GM18499 (cell line): ENCODE results near the gene PPP2R2D.
"Not testable (repeated sequence)": the region's sequence is repeated elsewhere in the genome, so short reads cannot be mapped to it uniquely, and the experiment has no call there.

ENCODE experiments used
- ATAC-seq: cut with Tn5 transposase; IDR thresholded peaks from one replicate; pipeline ENCODE4 v1.9.1; 2021; ENCODE audit warnings: moderate number of reproducible peaks; ENCODE audit not compliant: insufficient read depth, unreplicated experiment

Gene PPP2R2D

DNA sequence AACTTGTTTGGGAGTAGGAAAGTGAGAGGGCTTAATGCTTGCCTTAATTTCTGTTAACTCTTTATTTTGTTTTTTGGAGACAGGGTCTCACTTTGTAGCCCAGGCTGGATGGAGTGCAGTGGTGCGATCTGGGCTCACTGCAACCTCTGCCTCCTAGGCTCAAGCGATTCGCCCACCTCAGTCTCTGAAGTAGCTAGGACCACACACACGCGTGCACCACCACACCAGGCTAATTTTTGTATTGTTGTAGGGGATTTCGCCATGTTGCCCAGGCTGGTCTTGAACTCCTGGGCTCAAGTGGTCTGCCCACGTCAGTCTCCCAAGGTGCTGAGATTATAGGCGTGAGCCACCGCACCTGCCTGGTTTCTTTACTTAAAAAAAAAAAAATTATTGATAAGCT, 1.9 kb downstream of the PPP2R2D start:
- ATAC-seq, result no peak

DNA sequence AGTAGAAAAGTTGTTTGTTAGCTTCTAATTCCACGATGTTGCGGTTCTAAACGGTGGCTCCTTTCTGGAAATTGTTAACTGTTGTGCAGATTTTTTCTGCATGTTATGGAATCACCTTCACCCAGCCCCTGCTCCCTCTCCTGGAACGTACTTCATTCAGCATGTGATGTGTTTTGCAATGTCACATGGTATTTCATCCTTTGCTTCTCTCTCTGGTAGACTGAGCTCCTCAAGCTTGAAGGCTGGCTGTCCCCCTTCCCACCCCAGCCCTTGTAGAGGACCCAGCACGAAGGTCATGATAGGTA, 4.4 kb downstream of the PPP2R2D start:
- no peak for ATAC-seq

DNA sequence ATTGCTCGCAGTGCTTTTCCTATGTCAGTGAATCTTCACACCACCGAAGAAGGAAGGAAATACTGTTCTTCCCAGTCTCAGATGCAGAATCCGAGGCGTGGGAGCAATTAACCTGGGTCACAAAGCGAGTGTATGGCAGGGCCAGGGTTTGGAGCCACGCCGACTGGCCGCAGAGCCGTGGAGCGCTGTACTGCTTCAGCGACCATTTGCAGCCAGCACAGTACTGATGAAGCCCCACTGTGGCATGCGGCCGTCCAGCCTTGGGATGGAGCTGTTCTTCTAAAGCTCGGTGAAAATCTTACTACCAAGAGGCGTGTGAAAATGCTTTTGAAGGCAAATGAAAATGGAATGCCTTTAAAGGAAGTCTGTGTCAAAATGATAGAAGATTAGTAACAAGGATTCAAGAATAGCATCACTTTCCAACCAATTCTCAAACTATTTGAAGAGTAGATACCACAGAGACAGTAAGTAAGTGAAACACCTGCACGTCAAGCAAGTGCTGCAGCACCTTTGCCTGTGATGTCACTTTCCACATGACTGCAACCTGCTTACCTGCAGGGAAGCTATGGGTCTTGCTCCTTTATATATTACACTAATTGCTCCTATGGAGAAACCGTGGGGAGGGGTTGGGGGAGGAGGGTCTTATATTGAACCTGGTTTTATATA, 4.9 kb downstream of the PPP2R2D start:
- no peak for ATAC-seq

DNA sequence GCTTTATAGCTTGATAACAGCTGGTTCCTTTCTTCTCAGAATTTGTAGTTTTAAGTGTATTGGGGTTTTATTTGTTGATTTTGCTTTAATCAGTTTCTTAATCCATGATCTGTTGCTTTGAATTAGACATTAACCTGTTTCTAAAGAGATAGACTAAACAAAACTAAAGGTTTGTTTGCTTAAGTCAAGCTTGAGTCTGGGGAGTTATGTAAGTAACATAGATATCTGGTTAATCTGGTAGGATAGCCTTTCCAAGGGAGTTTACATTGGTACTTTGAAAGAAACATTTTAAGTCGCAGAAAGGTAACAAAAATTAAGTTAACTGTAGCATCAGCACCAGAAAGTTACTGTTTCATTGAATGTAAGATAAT, 5.4 kb downstream of the PPP2R2D start:
- ATAC-seq, result no peak

DNA sequence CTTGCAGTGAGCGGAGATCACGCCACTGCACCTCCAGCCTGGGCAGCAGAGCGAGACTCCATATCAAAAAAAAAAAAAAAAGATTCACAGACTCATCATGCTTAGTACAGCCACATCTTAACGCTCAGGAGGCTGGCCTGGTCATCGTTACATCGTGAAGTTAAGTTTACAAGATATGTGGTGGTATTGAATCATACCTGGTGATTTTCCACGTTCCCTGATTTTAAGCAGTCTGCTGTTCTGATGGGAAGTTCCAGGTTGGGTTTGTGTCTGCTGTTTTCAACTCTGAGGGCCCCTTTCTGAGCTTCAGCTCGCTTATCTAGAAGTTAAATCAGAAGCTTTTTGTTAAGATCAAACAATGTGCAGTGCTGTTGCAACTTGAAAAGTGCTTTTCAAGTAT, 6.9 kb downstream of the PPP2R2D start:
- no peak for ATAC-seq

DNA sequence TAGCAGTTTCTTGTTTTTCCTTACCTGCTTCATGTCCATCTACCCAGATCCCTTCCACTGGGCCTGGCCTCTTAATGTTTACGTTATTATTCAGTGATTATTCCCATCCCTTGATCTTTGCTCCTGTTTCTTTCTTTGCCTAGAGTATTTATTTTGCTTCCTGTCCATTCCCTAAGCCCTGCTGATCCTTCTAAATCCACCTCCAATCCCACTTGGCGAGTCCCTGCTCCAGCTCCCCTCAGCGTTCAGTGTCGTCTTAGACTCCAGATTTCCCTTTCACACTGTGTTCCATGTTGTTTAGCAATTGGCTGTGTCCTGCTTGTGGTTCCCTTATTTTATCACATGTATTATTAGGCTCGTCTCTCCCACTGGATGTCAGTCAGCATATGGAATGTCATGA, 7.3 kb downstream of the PPP2R2D start:
- ATAC-seq, result no peak

DNA sequence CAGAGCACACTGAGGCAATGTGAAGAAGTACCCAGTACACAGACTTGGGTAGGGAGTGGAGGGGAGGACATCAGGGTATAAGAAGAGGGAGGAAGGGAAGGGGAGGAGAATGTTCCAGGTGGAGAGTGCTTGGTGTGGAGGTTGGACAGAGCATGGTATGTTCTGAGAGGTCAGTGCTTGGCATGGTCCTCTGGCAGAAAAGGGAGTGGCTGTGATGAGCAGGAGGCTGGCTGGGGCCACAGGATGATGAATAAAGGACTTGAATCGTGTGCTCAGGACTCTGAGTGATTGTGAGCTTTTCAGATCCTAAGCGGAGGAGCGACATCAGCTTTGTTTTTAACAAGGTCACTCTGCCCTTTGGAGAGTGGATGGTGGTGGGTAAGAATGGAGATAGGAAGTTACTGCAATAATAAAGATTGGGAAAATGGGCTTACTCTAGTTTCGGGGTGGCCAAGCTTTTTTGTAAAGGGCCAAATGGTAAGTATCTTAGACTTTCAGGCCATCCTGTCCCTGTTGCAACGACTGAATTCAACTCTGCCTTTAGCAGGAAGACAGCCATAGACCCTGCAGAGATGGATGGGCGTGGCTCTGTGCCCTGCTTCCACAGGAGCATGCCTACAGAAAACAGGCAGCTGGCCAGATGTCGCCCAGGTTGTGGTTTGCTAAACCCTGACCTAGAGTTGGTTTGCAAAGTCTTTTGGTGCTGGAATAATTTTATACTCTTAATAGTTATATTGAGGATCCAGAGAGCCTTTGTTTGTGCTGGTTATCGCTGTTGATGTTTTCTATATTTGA, 8.4 kb downstream of the PPP2R2D start:
- ATAC-seq, result no peak

DNA sequence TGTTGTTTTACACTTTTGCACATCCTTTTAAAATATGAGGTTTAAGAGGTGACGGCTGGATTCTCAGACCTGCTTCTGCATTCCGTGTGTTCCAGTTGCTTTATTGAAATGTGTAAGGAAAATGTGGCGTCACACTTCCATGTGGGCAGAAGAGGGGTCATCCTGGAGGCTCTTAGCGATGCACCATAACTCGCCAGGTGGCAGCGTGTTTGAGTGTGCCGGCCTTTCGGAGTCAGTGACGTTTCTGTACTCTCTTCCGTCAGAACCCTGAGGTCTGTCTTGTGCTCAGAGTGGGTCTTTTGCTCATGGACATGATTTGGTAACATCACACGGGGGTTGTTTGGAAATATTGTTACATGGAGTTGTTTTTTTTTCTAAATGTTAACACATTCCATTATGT, 9.1 kb downstream of the PPP2R2D start:
- no peak for ATAC-seq

DNA sequence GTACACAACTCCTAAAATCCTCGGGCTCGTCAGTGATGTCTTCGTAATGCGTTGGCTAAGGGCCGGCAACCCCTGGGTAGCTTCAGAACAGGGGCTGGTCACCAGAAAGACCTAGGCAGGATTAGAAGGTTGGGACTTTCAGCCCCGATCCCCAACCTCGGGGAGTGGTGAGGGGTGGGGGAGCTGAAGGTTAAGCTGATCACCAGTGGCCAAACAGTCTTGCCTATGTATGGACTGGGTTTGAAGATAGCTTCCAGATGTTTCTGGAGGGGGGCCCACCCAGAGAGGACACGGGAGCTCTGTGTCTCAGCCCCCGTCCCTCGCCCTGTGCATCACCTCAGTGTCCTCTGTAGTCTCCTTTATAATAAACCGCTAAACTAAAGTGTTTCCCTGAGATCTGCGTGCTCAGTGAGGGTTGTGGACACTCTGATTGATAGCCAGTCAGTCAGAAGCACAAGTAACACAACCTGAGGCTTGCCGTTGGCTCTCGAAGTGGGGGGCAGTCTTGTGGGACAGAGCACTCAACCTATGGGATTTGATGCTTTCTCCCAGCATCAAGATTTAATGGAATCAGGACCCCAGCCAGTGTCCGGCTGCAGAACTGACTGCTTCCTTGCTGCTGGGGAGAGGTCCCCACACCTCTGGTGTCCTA, 10.0 kb downstream of the PPP2R2D start:
- no peak for ATAC-seq

DNA sequence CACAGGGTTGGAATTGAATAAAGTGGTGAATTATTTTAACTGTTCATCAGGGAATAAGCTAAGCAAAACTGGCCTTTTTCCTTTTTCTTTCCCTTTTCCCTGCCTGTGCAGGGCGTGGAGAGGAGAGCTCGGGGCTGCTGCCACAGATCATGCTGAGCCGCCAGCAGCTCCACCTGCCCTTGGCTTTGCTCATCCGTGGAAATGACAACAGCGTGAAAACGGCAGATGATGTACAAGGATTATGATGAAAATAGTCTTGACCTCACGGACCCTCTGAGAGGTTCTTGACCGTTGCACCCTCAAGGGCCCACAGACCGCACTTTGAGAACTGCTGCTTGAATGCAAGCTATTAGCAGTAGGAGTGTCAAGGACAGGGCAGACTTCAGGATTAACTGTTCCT, 10.6 kb downstream of the PPP2R2D start:
- no peak for ATAC-seq

DNA sequence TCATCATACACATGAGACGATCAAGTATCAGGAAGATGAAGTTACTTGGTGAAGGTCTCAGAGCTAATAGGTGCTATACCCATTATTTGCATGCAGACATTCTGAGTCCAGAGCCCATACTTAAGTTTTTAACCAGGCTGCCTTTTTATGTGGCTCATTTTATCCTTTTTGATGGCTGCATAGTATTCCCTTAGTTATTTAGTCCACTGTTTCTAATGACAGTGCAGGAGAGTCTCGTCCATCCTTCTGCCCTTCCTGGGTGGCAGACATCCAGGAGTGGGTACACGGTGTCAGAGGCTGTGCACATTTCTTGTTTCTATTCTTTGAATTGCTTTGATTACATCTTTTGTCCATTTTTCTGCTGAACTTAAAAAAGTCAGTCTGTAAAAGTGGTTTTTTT, 11.8 kb downstream of the PPP2R2D start:
- no peak for ATAC-seq

DNA sequence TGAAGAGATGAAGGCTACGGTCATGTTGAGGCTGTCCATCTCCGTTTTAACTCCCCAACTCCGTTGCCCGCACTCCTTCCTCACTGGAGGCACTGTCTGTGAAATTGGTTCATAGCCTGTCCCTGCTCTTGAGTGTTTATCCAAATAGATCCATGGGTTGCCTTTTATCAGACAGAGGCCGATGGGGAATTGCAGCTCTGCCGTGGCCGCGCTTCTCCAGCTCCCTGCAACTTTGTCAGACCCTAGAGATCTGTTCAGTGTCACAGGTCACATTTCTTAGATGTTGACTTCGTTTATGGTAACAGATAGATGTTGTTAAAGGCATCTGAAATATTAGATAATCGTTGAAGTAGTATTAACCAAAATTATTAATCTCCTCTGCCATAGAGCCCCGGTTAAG, 14.7 kb downstream of the PPP2R2D start:
- no peak for ATAC-seq

DNA sequence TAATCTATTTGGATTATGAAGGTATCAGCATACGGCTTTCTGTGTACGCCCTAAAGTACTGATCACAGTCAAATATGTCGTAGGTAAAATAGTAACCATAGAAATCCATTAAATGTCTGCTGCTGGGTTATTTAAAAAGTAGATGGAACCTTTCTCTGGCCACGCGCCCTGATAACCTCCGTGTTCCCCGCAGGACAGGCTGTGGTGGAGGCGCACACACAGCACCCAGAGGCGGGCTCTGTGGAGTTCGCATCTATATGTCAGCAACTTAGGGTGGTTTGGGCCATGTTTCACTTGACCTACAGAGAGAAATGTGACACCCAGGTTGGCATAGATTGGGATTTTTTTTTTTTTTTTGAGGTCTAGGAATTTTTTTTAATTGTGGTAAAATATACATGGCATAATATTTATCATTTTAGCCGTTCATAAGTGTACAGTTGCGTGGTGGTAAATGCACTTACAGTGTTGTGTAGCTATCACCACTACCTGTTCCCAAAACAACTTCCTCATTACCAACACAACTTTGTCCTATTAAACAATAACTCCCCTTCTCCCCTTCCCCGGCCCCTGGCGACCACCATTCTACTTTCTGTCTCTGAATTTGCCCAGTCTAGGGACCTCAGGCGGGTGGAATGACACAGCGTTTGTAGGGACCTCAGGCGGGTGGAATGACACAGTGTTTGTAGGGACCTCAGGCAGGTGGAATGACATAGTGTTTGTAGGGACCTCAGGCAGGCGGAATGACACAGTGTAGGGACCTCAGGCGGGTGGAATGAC, 15.4 kb downstream of the PPP2R2D start:
- ATAC-seq, result no peak

DNA sequence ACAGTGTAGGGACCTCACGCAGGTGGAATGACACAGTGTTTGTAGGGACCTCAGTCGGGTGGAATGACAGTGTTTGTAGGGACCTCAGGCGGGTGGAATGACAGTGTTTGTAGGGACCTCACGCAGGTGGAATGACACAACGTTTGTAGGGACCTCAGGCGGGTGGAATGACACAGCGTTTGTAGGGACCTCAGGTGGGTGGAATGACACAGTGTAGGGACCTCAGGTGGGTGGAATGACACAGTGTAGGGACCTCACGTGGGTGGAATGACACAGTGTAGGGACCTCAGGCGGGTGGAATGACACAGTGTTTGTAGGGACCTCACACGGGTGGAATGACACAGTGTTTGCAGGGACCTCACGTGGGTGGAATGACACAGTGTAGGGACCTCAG, 16.0 kb downstream of the PPP2R2D start:
- not testable (repeated sequence) for ATAC-seq

DNA sequence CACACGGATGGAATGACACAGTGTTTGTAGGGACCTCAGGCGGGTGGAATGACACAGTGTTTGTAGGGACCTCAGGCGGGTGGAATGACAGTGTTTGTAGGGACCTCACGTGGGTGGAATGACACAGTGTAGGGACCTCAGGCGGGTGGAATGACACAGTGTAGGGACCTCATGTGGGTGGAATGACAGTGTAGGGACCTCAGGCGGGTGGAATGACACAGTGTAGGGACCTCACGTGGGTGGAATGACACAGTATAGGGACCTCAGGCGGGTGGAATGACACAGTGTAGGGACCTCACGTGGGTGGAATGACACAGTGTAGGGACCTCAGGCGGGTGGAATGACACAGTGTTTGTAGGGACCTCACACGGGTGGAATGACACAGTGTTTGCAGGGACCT, 16.7 kb downstream of the PPP2R2D start:
- ATAC-seq, result not testable (repeated sequence)

DNA sequence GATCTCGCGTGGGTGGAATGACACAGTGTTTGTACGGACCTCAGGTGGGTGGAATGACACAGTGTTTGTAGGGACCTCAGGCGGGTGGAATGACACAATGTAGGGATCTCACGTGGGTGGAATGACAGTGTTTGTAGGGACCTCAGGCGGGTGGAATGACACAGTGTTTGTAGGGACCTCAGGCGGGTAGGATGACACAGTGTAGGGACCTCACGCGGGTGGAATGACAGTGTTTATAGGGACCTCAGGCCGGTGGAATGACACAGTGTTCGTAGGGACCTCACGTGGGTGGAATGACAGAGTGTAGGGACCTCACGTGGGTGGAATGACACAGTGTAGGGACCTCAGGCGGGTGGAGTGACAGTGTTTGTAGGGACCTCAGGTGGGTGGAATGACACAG, 18.7 kb downstream of the PPP2R2D start:
- ATAC-seq, result not testable (repeated sequence)

DNA sequence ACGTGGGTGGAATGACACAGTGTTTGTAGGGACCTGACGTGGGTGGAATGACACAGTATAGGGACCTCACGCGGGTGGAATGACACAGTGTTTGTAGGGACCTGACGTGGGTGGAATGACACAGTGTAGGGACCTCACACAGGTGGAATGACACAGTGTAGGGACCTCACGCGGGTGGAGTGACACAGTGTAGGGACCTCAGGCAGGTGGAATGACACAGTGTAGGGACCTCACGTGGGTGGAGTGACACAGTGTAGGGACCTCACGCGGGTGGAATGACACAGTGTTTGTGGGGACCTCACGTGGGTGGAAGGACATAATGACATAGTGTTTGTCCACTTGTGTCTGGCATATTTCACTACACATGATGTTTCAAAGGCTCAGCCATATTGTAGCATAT, 19.3 kb downstream of the PPP2R2D start:
- ATAC-seq, result no peak

DNA sequence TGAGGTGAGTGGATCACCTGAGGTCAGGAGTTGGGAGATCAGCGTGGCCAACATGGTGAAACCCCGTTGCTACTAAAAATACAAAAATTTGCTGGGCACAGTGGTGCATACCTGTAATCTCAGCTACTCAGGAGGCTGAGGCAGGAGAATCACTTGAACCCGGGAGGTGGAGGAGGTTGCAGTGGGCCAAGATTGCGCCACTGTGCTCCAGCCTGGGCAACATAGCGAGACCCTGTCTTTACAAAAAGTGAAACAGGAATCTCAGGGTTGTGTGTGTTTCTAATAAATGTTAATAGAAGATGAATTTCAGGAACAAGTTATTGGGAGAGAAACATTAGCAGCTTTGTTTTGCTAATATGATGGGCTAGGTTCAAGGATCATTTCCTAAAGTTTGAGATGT, 19.9 kb downstream of the PPP2R2D start:
- ATAC-seq, result no peak

DNA sequence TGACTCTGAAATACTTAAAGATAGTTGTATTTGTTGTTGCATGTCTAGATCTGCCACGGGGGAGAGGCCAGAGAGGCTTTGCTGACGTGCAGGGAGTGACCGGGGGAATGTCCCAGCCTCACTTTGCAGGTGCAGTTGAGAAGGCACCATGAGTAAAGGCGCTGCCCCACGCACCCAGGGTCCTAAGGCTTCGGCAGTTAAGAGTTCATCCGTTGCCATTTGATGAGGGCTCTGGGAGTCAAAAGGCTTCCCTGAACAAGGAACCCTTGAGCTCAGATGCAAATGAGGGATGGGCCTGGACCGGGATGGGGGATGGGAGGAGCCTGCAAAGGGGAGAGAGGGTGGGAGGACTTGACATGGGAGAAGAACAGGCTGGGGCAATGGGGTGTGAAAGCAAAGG, 20.4 kb downstream of the PPP2R2D start:
- no peak for ATAC-seq

DNA sequence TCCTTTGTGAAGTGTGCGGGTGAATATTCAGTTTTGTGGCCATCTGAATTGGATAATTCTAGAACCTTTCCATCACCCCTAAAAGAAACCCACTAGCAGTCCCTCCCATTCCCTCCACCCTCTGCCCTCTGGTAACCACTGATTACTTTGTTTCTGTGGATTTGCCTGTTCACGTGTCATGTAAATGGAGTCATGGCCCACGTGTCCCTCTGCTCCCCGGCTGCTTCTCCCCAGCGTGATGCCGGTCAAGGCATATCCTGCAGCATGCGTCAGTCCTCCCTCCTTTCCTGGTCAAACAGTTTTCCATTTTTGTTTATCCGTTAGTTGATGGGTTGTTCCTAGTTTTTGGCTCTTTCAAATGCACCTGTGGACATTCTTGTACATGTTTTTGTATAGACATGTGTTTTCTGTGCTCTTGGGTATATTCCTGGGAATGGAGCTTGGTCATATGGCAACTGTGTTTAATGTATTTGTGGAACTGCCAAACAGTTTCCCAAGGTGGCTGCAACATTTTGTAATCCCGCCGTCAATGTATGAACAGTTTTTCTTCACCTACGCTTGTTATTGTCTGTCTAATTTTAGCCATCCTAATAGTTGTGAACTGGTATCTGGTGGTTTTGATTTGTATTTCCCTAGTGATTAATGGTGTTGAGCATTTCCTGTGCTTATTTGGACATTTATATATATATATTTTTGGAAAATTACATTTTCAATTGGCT, 22.4 kb downstream of the PPP2R2D start:
- no peak for ATAC-seq
